Measurements from ENCODE around the gene THRAP3. TPM values are rescaled to one million over a fixed set of nuclear protein-coding genes. Genes with fewer than 3 reads are reported as not detected.

Gene THRAP3
- total and polyA plus RNA-seq, 2 of the 8 experiments (the other 6 are each of a cell fraction or from before 2014, with no cell fraction given) = 40.2 to 183 TPM

GRCh38 chr1:36304521-36304920 lies 80.3 kb downstream of the THRAP3 start (continued):
- TF ChIP-seq ATF2 (IDR thresholded peaks at IDR 0.05; ENCODE audit: low read length) (no peak), BACH1 (IDR thresholded peaks at IDR 0.05; ENCODE audit: low read length) (no peak)

Measured in H1 (cell line).